ENCODE measurements around the gene TLX3.

DNA sequence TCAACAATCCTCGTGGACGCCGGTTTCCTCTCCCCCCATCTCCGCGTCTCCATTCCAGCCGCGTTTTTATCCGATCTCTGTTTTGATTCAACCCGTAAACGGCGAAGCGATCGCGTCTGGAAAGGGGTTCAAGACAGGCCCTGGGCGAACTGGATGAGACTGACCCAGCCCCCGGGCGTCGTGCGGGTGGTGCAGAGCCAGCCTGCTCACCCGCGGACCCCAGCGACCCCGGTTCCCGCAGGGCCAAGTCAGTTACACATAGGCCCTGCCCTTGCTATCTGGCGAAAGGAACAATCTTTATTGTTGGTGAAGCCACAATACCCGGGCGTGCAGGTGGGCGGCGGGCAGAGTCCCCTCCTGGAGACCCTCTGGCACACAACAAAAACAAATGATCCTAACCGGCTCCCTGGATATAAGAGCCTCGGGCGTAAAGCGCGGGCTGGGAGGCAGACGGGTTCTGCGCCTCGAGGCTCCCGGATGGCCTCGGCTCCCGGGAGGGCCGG lies 1.8 kb downstream of the TLX3 start:
- TF ChIP-seq, protein P1, sequence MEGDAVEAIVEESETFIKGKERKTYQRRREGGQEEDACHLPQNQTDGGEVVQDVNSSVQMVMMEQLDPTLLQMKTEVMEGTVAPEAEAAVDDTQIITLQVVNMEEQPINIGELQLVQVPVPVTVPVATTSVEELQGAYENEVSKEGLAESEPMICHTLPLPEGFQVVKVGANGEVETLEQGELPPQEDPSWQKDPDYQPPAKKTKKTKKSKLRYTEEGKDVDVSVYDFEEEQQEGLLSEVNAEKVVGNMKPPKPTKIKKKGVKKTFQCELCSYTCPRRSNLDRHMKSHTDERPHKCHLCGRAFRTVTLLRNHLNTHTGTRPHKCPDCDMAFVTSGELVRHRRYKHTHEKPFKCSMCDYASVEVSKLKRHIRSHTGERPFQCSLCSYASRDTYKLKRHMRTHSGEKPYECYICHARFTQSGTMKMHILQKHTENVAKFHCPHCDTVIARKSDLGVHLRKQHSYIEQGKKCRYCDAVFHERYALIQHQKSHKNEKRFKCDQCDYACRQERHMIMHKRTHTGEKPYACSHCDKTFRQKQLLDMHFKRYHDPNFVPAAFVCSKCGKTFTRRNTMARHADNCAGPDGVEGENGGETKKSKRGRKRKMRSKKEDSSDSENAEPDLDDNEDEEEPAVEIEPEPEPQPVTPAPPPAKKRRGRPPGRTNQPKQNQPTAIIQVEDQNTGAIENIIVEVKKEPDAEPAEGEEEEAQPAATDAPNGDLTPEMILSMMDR (IDR thresholded peaks at IDR 0.05; ENCODE audit: poor library complexity): no peak
- peak; percentile 27 for TF ChIP-seq EZH2phosphoT487 (IDR thresholded peaks at IDR 0.05; ENCODE audit: low read depth, severe bottlenecking, unreplicated experiment)
- peak; percentile 87 for TF ChIP-seq EZH2 (IDR thresholded peaks at IDR 0.05; ENCODE audit: borderline replicate concordance)
